Transverse colon (tissue), 4 donors: Measurements from ENCODE around the gene B4GALT4. TPM values are rescaled to one million over a fixed set of nuclear protein-coding genes. Genes with fewer than 3 reads are reported as not detected.
"Not testable (repeated sequence)": the region's sequence is repeated elsewhere in the genome, so short reads cannot be mapped to it uniquely, and the experiment has no call there.

Experiments
- DNase-seq: peaks from one replicate; pipeline ENCODE4 v3.0.0-alpha.2; 2019
- H3K27ac ChIP-seq, 4 donors: fragments of 200-600 bp; sonication (generic); 2 replicates each; pipeline ENCODE4 v1.5.1; 2016 to 2018; ENCODE audit warnings: inconsistent platforms in 4 of 4
- H3K27me3 ChIP-seq: fragments of 200-600 bp; sonication (generic); 2 replicates; pipeline ENCODE4 v1.5.1; 2017; ENCODE audit warnings: inconsistent platforms
- H3K36me3 ChIP-seq, 4 donors: fragments of 200-600 bp; sonication (generic); 2 replicates each; pipeline ENCODE4 v1.5.1; 2017 to 2019; ENCODE audit warnings: inconsistent platforms in 4 of 4
- H3K4me1 ChIP-seq, 4 donors: fragments of 200-600 bp; sonication (generic); 2 replicates each; pipeline ENCODE4 v1.5.1; 2017 to 2020; ENCODE audit warnings: inconsistent platforms in 4 of 4
- H3K4me3 ChIP-seq, 4 donors: fragments of 200-600 bp; sonication (generic); 1 replicate in 1 of 4; 2 replicates in 3 of 4; pipeline versions ENCODE4 v1.5.1 to v1.6.1; 2017 to 2019; ENCODE audit warnings: inconsistent platforms in 4 of 4
- H3K9me3 ChIP-seq, 2 donors: fragments of 200-600 bp; sonication (generic); 2 replicates each; pipeline ENCODE4 v1.5.1; 2017 to 2019; ENCODE audit warnings: inconsistent platforms in 2 of 2
- EP300 ChIP-seq: sonication (generic); formaldehyde crosslinking; IDR thresholded peaks from one replicate; pipeline ENCODE4 v1.6.1; 2017; ENCODE audit warnings: antibody characterized with exemption, low read depth
- POLR2A ChIP-seq: fragments of 450-650 bp; IDR thresholded peaks from one replicate; pipeline ENCODE4 v1.6.1; 2016; ENCODE audit warnings: antibody characterized with exemption, mild to moderate bottlenecking, moderate library complexity
- POLR2AphosphoS5 ChIP-seq, 3 donors: sonication (generic); formaldehyde crosslinking; IDR thresholded peaks; one replicate each; pipeline ENCODE4 v1.6.1; 2016; ENCODE audit warnings: antibody characterized with exemption in 3 of 3
- WGBS, 2 donors: methylation state at CpG; one replicate each; pipeline ENCODE4 v1.1.5; 2018; ENCODE audit warnings: low coverage in 1 of 2; 5-methylcytosine and 5-hydroxymethylcytosine counted together
- in situ Hi-C, 4 donors: fragments of 200-750 bp; cut with MboI; loops; one replicate each; pipeline versions ENCODE4 v1.15.0 to v1.15.1; 2017; ENCODE audit warnings: low sequenced_read_pairs in 3 of 4, low pct_ligation_motif_present in 1 of 4, low pct_unique_long_range_greater_than_20kb in 1 of 4
- intact Hi-C: fragments of 100-400 bp; cut with DNase I; formaldehyde crosslinking; loops from one replicate; pipeline ENCODE4 v1.15.1; 2023; ENCODE audit warnings: low total_unique reads
- total RNA-seq, 4 donors: library from RNA; depleted of rRNA; stranded (reverse); fragments of >200 nt; gene quantifications; one replicate each; pipeline ENCODE4 v1.1.0, GENCODE V29; 2016
- TF ChIP-seq, protein P1 (sequence below), 5 experiments: fragments of 200-600 bp in 3 of 5; fragments of 450-650 bp in 2 of 5; sonication (generic) in 3 of 5; IDR thresholded peaks; 1 replicate in 2 of 5; 2 replicates in 3 of 5; pipeline ENCODE4 v1.5.1; 2016 to 2017; ENCODE audit warnings: antibody characterized with exemption in 5 of 5, inconsistent platforms in 3 of 5, mild to moderate bottlenecking in 2 of 5, moderate library complexity in 1 of 5

The B4GALT4 gene
- total RNA-seq, 4 donors from 2014 or later = 27.7 to 54.2 (median 52.0) TPM

DNA sequence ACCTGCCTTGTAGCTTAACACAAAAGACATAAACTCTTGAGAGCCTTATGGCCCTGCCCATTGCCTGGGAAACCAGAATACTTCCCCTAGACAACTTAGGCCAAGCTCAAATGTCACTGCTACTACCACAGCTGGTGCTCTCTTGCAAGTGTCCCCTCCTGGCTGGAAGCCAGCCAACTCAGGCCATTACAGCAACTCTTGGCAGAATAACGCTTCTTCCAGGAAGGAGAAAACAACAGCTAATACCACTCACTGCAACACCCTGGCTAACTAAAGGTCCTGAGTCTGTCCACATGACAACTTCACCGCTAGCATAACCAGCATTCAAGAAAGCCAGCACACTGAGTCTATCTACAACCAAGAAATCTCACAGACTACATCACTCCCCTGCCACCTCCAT, 5.1 kb upstream of the B4GALT4 start:
- in situ Hi-C loops (loop anchor here in 3 of 4 donors (25.0 kb wide), 1 partner anchor 358 kb away; no protein-coding TSS in a partner anchor), intact Hi-C loops (no loop called here)
- Histone ChIP-seq H3K36me3 (no peaks in the 10 kb centered on the region), H3K4me1 (peaks cover 0 to 12% (median 7%) of the 10 kb centered on the region in 4 donors), H3K27ac (no peak overlapping the region), H3K4me3 (no peak overlapping the region), H3K27me3 (no peaks in the 10 kb centered on the region), H3K9me3 (peaks cover 4% of the 10 kb centered on the region in 2 donors)
- DNase-seq = no peak
- TF ChIP-seq EP300 (no peak), POLR2AphosphoS5 (IDR thresholded peaks at IDR 0.05) (no peak), POLR2A (no peak)
- TF ChIP-seq, protein P1, sequence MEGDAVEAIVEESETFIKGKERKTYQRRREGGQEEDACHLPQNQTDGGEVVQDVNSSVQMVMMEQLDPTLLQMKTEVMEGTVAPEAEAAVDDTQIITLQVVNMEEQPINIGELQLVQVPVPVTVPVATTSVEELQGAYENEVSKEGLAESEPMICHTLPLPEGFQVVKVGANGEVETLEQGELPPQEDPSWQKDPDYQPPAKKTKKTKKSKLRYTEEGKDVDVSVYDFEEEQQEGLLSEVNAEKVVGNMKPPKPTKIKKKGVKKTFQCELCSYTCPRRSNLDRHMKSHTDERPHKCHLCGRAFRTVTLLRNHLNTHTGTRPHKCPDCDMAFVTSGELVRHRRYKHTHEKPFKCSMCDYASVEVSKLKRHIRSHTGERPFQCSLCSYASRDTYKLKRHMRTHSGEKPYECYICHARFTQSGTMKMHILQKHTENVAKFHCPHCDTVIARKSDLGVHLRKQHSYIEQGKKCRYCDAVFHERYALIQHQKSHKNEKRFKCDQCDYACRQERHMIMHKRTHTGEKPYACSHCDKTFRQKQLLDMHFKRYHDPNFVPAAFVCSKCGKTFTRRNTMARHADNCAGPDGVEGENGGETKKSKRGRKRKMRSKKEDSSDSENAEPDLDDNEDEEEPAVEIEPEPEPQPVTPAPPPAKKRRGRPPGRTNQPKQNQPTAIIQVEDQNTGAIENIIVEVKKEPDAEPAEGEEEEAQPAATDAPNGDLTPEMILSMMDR (IDR thresholded peaks at IDR 0.05) = no peak
- 82 to 100% methylated on average over 1 to 2 of the region's 2 CpGs for WGBS, 2 donors

DNA sequence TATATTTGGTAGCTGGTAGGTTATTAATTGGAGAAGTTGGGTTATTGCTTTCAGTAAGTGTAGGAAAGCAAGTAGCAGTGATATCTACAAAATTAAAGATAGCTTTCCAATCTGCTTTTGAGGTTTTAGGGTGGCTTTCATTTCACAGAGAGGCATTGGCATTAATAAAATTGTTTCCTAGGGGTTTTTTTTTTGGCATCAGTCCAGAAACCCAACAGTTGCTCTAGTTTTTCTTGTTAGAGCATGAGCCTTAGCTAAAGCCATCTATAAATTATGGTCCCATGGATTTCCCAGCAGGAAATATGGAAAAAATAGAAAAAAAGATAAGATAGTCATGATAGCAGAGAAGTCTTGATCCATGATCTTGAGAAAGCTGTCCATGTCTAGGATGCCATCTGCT, 3.0 kb upstream of the B4GALT4 start:
- intact Hi-C loops (no loop called here), in situ Hi-C loops (loop anchor here in 3 of 4 donors (25.0 kb wide), 1 partner anchor 356 kb away; no protein-coding TSS in a partner anchor)
- no peak for TF ChIP-seq EP300
- TF ChIP-seq, protein P1 (IDR thresholded peaks at IDR 0.05) = no peak
- no peak for TF ChIP-seq POLR2AphosphoS5 (IDR thresholded peaks at IDR 0.05)
- TF ChIP-seq POLR2A = no peak
- Histone ChIP-seq H3K27ac (no peak overlapping the region), H3K4me3 (no peak overlapping the region), H3K36me3 (no peaks in the 10 kb centered on the region), H3K27me3 (no peaks in the 10 kb centered on the region), H3K9me3 (peaks cover 4% of the 10 kb centered on the region in 2 donors), H3K4me1 (peaks cover 0 to 26% (median 20%) of the 10 kb centered on the region in 4 donors)
- no peak for DNase-seq

DNA sequence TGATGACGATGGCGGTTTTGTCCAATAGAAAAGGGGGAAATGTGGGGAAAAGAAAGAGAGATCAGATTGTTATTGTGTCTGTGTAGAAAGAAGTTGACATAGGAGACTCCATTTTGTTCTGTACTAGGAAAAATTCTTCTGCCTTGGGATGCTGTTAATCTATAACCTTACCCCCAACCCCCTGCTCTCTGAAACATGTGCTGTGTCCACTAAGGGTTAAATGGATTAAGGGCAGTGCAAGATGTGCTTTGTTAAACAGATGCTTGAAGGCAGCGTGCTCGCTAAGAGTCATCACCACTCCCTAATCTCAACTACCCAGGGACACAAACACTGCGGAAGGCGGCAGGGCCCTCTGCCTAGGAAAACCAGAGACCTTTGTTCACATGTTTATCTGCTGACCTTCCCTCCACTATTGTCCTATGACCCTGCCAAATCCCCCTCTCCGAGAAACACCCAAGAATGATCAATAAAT, 2.4 kb upstream of the B4GALT4 start:
- peaks cover 0 to 28% (median 23%) of the 10 kb centered on the region in 4 donors for H3K4me1 ChIP-seq
- H3K27ac ChIP-seq, H3K36me3 ChIP-seq, H3K4me3 ChIP-seq, H3K9me3 ChIP-seq, DNase-seq, H3K27me3 ChIP-seq, intact Hi-C loops: not testable (repeated sequence)
- WGBS, 2 donors = 85 to 100% methylated on average over 2 to 7 of the region's 7 CpGs
- in situ Hi-C loops = loop anchor here in 3 of 4 donors (25.0 kb wide), 1 partner anchor 356 kb away; no protein-coding TSS in a partner anchor

DNA sequence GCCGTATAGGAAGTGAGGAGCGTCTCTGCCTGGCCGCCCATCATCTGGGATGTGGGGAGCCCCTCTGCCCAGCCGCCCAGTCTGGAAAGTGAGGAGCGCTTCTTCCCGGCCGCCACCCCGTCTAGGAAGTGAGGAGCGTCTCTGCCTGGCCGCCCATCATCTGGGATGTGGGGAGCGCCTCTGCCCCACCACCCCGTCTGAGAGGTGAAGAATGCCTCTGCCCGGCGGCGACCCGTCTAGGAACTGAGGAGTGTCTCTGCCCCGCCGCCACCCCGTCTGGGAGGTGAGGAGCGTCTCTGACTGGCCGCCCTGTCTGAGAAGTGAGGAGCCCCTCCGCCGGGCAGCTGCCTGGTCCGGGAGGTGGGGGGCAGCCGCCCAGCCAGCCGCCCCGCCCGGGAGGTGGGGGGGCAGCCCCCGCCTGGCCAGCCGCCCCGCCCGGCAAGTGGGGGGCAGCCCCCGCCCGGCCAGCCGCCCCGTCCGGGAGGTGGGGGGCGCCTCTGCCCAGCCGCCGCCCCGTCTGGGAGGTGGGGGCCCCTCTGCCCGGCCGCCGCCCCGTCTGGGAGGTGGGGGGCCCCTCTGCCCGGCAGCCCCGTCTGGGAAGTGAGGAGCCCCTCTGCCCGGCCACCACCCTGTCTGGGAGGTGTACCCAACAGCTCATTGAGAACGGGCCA, 1.8 kb upstream of the B4GALT4 start:
- in situ Hi-C loops = loop anchor here in 3 of 4 donors (25.0 kb wide), 1 partner anchor 355 kb away; no protein-coding TSS in a partner anchor

DNA sequence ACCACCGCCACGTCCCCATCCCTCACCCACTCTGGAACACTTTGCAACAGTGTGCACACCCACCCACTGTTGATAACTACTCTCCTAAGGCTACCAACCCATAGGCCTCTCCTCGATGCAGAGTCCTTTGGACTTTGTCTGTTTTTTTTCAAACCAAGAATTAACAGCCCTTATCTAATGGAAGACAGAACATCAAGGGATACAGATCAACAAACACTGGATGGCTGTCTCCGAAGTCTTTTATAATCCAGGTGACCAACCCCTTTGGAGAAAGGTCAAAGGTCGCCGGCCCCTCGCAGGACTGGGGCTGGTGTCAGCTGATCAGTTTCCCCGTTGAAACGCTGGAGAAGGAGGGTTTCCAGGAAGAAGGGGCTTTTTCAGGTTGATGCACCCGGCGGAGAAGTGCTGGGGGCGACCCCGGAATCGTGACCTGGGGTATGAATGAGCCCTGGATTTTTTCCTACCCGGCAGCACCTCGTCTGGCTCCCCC, 532 bp downstream of the B4GALT4 start:
- peaks cover 0 to 33% (median 23%) of the 10 kb centered on the region in 4 donors for H3K4me1 ChIP-seq
- WGBS, 2 donors = 2 to 29% methylated on average over 3 to 16 of the region's 16 CpGs
- no peaks in the 10 kb centered on the region for H3K27me3 ChIP-seq
- TF ChIP-seq, protein P1 (IDR thresholded peaks at IDR 0.05) = no peak
- peak in 2 of 3 donors; percentile 24 to 30 for TF ChIP-seq POLR2AphosphoS5 (IDR thresholded peaks at IDR 0.05)
- H3K27ac ChIP-seq = peak overlapping the region; percentile 86 to 98 (median 96)
- peak overlapping the region; percentile 30 to 84 (median 78) for H3K4me3 ChIP-seq
- peak; percentile 74 for DNase-seq
- intact Hi-C loops (no loop called here), in situ Hi-C loops (loop anchor here in 3 of 4 donors (25.0 kb wide), 1 partner anchor 353 kb away; no protein-coding TSS in a partner anchor)
- peaks cover 0 to 17% (median 6%) of the 10 kb centered on the region in 4 donors for H3K36me3 ChIP-seq
- H3K9me3 ChIP-seq = no peaks in the 10 kb centered on the region

More for the DNA sequence above, 1.8 kb upstream of the B4GALT4 start:
- H3K9me3 ChIP-seq, H3K4me3 ChIP-seq, intact Hi-C loops, H3K36me3 ChIP-seq, H3K27ac ChIP-seq, DNase-seq, H3K27me3 ChIP-seq: not testable (repeated sequence)
- peaks cover 0 to 28% (median 23%) of the 10 kb centered on the region in 4 donors for H3K4me1 ChIP-seq
- 94 to 100% methylated on average over 1 to 29 of the region's 49 CpGs for WGBS, 2 donors
